GM21367 (cell line): ENCODE results near the gene PIEZO2.
A peak's percentile ranks its signal among the peaks of the same experiment; 100 is the strongest.

ENCODE experiments used
- ATAC-seq: cut with Tn5 transposase; IDR thresholded peaks from one replicate; pipeline ENCODE4 v1.9.1; 2021; ENCODE audit not compliant: unreplicated experiment

Gene PIEZO2

GRCh38 chr18:11033503-11033902 lies 115.9 kb downstream of the PIEZO2 start:
- ATAC-seq, result no peak

- no peak for ATAC-seq
Measured at GRCh38 chr18:11031966-11032365, 117.4 kb downstream of the PIEZO2 start.

- no peak for ATAC-seq
Measured at GRCh38 chr18:11029021-11029420, 120.3 kb downstream of the PIEZO2 start.

- ATAC-seq, result peak; percentile 84
Measured at GRCh38 chr18:11027862-11028261, 121.5 kb downstream of the PIEZO2 start.

GRCh38 chr18:11025671-11026070 lies 123.7 kb downstream of the PIEZO2 start:
- no peak for ATAC-seq

GRCh38 chr18:11024928-11025669 lies 124.3 kb downstream of the PIEZO2 start:
- no peak for ATAC-seq

- no peak for ATAC-seq
Measured at GRCh38 chr18:11021477-11021876, 127.9 kb downstream of the PIEZO2 start.

- ATAC-seq, result no peak
Measured at GRCh38 chr18:11020877-11021414, 128.4 kb downstream of the PIEZO2 start.

GRCh38 chr18:11020161-11020853 lies 129.1 kb downstream of the PIEZO2 start:
- ATAC-seq, result no peak

GRCh38 chr18:11019295-11020105 lies 129.9 kb downstream of the PIEZO2 start:
- ATAC-seq, result no peak

GRCh38 chr18:11009869-11010268 lies 139.5 kb downstream of the PIEZO2 start:
- no peak for ATAC-seq

GRCh38 chr18:11009147-11009546 lies 140.2 kb downstream of the PIEZO2 start:
- ATAC-seq, result no peak

- ATAC-seq, result no peak
Measured at GRCh38 chr18:11008505-11008904, 140.9 kb downstream of the PIEZO2 start.

- no peak for ATAC-seq
Measured at GRCh38 chr18:11005528-11005927, 143.8 kb downstream of the PIEZO2 start.

GRCh38 chr18:11004951-11005350 lies 144.4 kb downstream of the PIEZO2 start:
- ATAC-seq, result no peak

- no peak for ATAC-seq
Measured at GRCh38 chr18:11004294-11004693, 145.1 kb downstream of the PIEZO2 start.

GRCh38 chr18:11002796-11003195 lies 146.6 kb downstream of the PIEZO2 start:
- no peak for ATAC-seq

- no peak for ATAC-seq
Measured at GRCh38 chr18:11002277-11002676, 147.1 kb downstream of the PIEZO2 start.

- ATAC-seq, result no peak
Measured at GRCh38 chr18:11000071-11000470, 149.3 kb downstream of the PIEZO2 start.

- ATAC-seq, result no peak
Measured at GRCh38 chr18:10997885-10998284, 151.5 kb downstream of the PIEZO2 start.

GRCh38 chr18:10995550-10995949 lies 153.8 kb downstream of the PIEZO2 start:
- no peak for ATAC-seq
